GM18868 (cell line): ENCODE data around the gene CLEC1A.
A peak's percentile ranks its signal among the peaks of the same experiment; 100 is the strongest.

Experiments used
- ATAC-seq: cut with Tn5 transposase; IDR thresholded peaks from one replicate; pipeline ENCODE4 v1.9.1; 2021; ENCODE audit warnings: mild to moderate bottlenecking, moderate library complexity; ENCODE audit not compliant: unreplicated experiment

CLEC1A gene

DNA sequence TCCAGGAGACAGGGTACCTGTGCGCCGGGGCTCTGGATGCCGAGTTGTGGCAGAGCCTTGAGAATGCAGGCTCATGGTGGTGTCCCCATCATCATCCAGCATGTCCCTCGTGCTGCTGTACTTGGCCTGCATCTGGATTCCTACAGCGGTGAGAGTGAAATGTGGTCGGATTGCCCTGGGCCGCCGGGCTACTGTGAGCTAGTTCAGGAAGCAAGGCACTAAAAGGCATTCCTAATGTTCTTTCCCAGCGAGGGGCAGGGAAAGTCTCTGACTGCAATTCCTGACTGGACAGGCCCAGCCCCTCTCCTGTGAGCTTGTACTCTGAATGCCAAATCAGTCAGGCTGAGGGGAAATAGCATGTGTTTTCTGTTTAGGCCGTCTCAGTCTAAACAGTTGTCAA lies at the start of gene CLEC1A:
CLEC1A (minus strand) TSS at position 195 of the 400 bp plus-strand sequence; CDS start at position 132, 63 bp downstream.
- no peak for ATAC-seq

DNA sequence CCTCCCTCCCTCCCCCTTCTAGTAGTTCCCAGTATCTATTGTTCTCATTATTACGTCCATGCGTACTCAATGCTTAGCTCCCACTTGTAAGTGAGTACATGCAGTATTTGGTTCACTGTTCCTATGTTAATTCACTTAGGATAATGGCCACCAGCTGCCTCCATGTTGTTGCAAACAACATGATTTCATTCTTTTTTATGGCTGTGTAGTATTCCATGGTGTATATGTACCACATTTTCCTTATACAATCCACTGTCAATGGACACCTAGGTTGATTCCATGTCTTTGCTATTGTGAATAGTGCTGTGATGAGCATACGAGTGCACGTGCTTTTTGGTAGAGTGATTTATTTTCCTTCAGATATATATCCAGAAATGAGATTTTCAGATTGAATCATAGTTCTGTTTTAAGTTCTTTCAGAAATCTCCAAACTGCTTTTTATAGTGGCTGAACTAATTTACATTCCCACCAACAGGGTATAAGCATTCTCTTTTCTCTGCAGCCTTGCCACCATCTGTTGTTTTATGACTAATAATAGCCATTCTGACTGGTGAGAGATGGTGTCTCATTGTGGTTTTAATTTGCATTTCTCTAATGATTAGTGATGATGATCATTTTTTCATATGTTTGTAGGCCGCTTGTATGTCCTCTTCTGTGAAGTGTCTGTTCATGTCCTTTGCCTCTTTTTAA lies 49.1 kb upstream of the CLEC1A start:
- ATAC-seq = peak; percentile 82

DNA sequence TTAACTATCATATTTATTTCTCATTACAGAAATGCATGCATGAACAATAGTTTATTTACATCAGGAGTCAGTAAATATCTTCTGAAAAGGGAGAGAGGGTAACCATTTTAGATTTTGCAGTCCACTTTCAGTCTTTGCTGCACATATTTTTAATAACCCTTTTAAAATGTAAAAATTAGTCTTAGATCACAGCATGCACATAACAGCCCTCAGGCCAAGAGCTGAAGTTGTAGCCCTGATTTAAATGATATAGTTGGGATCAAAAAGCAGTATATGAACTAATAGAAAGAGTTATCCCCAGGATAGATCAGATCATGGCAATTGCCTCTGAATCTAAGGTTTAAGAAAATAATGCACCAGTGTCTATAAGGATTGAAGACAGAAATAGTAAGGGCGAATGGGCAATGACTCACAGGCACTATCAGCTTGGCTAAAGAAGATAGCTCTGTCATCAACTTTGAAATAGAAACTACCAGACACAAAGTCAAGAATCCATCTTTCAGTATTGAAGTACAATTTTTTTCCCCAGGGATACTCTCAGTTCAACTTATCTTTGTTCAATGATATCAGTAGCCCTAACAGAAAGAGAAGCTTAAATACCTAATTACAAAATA lies 44.3 kb upstream of the CLEC1A start:
- ATAC-seq = no peak

DNA sequence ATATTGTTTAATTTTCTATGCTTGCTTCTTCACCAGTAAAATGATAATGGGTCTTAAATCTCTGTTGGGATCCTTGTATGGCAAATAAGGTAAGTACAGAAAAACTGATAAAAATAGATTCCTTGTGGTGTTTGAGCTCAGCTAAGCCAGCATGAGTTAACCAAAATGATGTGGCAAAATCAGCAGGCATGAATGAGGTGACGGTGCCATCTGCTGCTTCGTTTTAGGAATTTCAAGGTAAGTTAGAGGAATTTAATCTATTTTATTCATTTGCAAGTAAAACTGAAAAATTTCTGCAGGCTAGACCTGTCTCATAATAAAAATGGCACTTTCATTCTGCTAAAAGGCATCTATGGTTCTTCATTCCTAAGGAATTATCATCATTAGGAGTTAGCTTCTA lies 41.2 kb upstream of the CLEC1A start:
- ATAC-seq = no peak

GRCh38 chr12:10136637-10137205 lies 37.9 kb upstream of the CLEC1A start:
- no peak for ATAC-seq

- ATAC-seq = no peak
Observed at GRCh38 chr12:10135126-10135525, 36.3 kb upstream of the CLEC1A start.

GRCh38 chr12:10132850-10133370 lies 34.1 kb upstream of the CLEC1A start:
- no peak for ATAC-seq

GRCh38 chr12:10131111-10131690 lies 32.4 kb upstream of the CLEC1A start:
- ATAC-seq = no peak

- ATAC-seq = peak; percentile 99
Observed at GRCh38 chr12:10130042-10130441, 31.3 kb upstream of the CLEC1A start, which contains the start of gene CLEC7A. CLEC7A (minus strand) TSS chr12:10130199; CDS start chr12:10130082, 117 bp downstream.

GRCh38 chr12:10128687-10129086 lies 29.9 kb upstream of the CLEC1A start:
- no peak for ATAC-seq

DNA sequence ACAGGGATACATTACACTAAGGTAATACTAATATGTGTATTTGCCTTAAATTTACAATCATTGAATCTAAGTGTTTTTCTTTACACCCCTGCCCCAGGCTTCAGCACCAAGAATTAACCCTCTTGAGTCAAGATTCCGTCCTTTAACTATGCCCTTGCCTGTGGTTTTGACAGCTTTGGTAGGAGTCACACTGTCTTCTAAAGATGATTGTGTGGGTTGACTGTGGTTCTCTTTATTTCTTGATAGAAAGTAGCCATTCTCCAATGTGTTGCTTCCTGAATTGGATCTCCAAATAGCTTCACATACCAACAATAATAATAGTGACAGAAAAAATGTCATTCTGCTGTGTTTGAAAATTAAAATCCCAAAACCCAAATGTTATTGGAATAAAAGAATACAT lies 27.6 kb upstream of the CLEC1A start:
- ATAC-seq = no peak

DNA sequence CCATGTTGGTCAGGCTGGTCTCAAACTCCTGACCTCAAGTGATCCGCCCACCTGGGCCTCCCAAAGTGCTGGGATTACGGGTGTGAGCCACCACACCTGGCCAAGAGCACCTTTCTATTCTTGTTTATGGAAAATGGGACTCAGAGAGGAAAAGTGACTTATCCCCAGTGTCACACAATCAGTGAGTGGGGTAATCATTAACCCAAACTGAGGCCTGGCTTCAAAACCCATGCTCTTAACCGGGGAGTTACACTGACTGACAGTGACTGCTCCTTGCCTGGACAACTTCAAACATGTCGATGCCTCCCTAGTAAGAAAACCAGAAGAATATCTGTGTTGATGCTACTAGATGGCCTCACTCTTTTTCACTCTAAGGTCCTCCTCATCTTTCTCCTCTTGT lies 23.9 kb upstream of the CLEC1A start:
- no peak for ATAC-seq

- ATAC-seq = no peak
Observed at GRCh38 chr12:10121278-10121677, 22.5 kb upstream of the CLEC1A start.

GRCh38 chr12:10119066-10119465 lies 20.3 kb upstream of the CLEC1A start:
- ATAC-seq = no peak

- ATAC-seq = no peak
Observed at GRCh38 chr12:10115890-10116289, 17.1 kb upstream of the CLEC1A start.

DNA sequence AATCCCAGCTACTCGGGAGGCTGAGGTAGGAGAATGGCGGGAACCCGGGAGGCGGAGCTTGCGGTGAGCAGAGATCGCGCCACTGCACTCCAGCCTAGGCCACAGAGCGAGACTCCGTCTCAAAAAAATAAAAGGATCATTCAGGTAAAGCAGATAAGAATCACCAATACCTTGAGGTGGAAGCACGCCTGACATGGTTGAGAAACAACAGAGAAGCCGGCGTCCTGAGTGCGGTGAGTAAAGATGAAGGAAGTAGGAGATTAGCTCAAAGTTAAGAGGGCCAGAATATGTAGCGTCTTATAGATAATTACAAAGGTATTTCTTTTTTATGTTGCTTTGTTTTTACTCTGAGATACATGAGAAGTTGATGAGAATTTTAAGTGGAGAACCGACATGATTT lies 16.5 kb upstream of the CLEC1A start:
- ATAC-seq = no peak

DNA sequence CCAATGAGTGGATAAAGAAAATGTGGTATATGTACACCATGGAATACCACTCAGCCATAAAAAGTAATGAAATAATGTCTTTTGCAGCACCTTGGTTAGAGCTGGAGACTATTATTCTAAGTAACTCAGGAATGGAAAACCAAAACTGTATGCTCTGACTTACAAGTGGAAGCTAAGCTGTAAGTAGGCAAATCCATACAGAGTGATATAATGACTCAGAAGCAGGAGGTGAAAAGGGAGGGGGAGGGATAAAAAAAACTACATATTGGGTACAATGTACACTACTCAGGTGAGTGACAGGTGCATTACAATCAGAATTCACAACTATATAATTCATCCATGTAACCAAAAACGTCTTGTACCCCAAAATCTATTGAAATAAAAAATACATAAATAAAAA lies 15.1 kb upstream of the CLEC1A start:
- ATAC-seq = no peak

- no peak for ATAC-seq
Observed at GRCh38 chr12:10113075-10113474, 14.3 kb upstream of the CLEC1A start.

DNA sequence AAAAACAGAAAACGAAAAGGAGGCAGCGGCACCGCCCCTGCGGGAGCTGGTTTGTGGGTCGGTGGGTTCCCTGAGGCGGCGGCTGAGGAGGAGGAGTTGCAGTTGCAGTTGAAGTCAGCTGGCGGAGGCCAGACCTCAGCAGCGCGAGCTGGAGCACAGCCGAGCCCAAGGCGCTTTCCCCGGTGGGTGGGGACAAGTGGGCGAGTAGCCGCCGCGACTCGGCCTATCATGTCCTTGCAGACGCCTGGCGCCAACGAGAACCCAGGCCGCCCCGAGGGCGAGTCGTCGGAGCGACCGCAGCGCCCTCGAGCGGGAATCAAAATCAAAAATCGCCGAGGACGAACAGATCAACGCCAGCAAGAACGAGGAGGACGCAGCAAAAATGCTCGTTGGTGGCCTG lies 12.7 kb upstream of the CLEC1A start:
- no peak for ATAC-seq

DNA sequence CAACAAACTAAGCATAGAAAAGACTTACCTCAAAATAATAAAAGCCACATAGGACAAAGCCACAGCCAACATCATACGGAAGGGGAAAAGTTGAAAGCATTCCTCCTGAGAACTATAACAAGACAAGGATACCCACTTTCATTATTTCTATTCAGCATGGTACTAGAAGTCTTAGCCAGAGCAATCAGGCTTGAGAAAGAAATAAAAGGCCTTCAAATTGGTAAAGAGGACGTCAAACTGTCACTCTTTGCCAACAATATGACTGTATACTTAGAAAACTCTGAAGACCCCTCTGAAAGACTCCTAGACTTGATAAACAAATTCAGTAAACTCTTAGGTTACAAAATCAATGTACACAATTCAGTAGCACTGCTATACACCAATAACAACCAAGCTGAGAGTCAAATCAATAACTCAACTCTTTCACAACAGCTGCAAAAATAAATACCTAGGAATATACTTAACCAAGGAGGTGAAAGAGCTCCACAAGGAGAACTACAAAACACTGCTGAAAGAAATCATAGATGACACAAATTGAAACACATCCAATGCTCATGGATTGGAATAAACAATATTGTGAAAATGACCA lies 11.6 kb upstream of the CLEC1A start:
- ATAC-seq = no peak

- ATAC-seq = no peak
Observed at GRCh38 chr12:10102322-10102721, 3.5 kb upstream of the CLEC1A start.
